GM21447 (cell line): ENCODE data around the gene SMAD7.

ENCODE experiments used
- ATAC-seq: cut with Tn5 transposase; IDR thresholded peaks from one replicate; pipeline ENCODE4 v1.9.1; 2021; ENCODE audit not compliant: unreplicated experiment

SMAD7 gene

DNA sequence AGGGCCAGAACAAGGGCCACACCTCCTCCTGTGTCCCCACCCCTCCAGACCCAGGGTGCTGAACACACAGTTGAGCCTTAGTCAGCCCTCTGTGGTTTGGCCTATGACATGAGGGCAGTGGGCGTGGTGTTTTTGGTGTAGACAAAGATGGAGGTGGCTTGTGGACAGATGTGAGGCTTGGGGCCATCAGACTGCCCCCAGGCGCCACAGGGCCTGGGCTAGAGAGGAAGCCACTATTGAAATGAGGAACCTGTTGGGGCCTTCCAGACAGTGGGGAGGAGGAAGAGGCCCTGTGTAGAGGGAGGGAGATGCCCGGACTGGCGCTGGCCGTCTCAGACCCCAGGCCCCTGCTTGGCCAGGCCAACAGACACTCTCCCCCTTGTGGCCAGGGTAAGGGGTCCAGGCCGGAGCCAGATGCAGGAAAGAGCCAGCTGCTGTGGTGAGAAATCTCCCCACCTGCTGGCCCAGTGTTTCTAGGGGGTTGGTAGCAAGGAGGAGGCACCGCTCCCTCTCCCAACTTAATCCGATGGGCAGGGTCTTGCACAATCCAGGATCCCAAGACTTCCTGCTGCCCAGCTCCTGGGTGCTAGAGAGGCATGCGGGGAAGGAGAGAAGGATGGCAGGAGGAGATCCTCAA lies 53.8 kb downstream of the SMAD7 start:
- ATAC-seq = peak; percentile 77

- ATAC-seq = no peak
Measured at GRCh38 chr18:48896326-48896874, 54.4 kb downstream of the SMAD7 start.

- no peak for ATAC-seq
Measured at GRCh38 chr18:48894799-48895346, 55.9 kb downstream of the SMAD7 start.

- no peak for ATAC-seq
Measured at GRCh38 chr18:48893608-48894600, 56.9 kb downstream of the SMAD7 start.

GRCh38 chr18:48893061-48893607 lies 57.6 kb downstream of the SMAD7 start:
- no peak for ATAC-seq

DNA sequence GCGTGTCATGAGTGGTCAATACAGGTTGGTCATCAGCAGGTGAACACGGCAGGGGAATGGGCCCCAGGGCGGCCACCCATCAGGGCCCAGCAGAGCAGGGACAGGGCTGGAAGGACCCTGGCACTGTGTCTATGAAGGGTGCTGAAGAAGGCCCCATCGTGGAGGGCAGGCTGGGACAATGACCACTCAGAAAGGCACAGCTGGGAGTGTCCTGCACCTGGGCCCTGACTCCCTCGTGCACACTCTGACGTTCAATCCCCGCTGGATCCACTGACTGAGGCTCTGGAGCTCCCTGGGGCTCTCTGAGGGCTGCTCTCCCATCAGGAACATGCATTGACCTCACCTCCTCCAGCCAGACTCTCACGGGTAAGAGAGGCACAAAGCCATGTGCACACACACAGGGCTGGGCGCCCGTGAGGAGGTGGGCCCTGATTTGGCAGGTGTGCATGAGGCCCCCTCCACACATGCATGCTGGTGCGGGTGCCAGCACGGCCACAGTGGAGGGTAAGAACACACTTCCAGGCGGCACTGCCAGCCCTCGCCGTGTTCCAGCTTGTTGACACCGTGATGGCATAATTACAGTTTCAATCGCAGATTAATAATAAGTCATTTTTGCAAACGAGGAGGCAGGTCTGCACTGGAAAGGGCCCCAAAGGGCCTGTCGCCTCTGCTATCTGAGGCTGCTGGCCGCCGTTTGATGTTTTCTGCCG lies 58.5 kb downstream of the SMAD7 start:
- no peak for ATAC-seq

GRCh38 chr18:48891721-48892120 lies 59.0 kb downstream of the SMAD7 start:
- ATAC-seq = no peak

- ATAC-seq = no peak
Measured at GRCh38 chr18:48889981-48890762, 60.6 kb downstream of the SMAD7 start.

- no peak for ATAC-seq
Measured at GRCh38 chr18:48889115-48889941, 61.4 kb downstream of the SMAD7 start.

DNA sequence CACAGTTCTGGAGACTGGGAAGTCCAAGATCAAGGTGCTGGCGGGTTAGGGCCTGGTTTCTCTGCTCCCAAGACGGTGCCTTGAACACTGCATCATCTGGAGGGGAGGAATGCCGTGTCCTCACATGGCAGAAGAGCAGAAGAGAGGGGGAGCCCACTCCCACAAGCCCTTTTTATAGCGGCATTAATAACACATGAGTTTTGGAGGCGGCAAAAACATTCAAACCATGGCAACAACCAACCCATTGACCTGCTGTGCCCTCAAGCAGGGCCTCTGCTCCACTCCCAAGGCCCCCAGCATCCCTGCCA lies 62.0 kb downstream of the SMAD7 start:
- ATAC-seq = no peak

- no peak for ATAC-seq
Measured at GRCh38 chr18:48887905-48888772, 62.6 kb downstream of the SMAD7 start.

GRCh38 chr18:48887294-48887904 lies 63.4 kb downstream of the SMAD7 start:
- no peak for ATAC-seq

DNA sequence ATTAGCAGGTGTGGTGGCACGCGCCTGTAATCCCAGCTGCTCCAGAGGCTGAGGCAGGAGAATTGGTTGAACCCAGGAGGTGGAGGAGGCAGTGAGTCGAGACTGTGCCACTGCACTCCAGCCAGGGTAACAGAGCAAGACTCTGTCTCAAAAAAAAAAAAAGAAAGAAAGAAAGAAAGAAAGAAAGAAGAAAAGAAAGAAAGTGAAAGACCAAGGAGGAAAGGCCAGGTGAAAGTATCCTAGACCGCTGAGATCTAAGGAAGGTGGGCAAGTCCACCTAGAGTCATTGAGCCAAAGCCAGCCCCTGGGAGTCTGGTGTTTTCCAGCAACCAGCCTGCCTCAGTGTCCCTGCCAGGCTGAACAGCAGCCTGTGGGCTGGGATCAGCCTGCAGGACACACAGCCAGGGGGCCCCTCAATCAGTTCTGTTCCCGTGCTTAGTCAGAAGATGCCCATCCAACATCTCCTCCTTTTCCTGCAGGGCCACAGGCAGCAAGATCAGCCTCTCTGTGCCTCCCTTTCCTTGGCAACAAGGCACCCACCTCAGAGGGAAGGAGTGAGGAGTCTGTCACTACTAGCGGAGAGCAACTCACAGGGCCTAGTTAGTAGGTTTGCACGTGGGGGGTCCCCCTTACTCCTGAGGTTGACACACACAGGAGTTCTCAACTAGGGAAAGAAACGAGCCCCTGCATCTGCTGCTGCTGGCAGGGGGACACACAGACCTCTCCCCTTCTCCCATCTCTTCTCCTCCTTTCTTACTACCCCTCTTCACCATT lies 64.1 kb downstream of the SMAD7 start:
- no peak for ATAC-seq

- no peak for ATAC-seq
Measured at GRCh38 chr18:48885924-48886400, 64.8 kb downstream of the SMAD7 start.

GRCh38 chr18:48885266-48885923 lies 65.4 kb downstream of the SMAD7 start:
- no peak for ATAC-seq

GRCh38 chr18:48884771-48885170 lies 66.0 kb downstream of the SMAD7 start:
- ATAC-seq = no peak
